Caco-2 (cell line): ENCODE results near the gene SERINC4. TPM values are rescaled to one million over a fixed set of nuclear protein-coding genes. Genes with fewer than 3 reads are reported as not detected.

Experiments
- BruUV-seq: library from RNA; stranded (reverse); fragments of 400-500 nt; replicated peaks from 2 replicates; lab custom pipeline; 2021; lab: Mats Ljungman, UMichigan
- CTCF ChIA-PET: fragments of 300-600 bp; sonication (Branson Sonifier 250); formaldehyde crosslinking; loops from one replicate; lab custom pipeline; 2022; ENCODE audit warnings: antibody characterized with exemption; lab: Charles Lee
- POLR2A ChIA-PET: fragments of 300-600 bp; sonication (Branson Sonifier 250); formaldehyde crosslinking; loops from one replicate; lab custom pipeline; 2022; ENCODE audit warnings: antibody characterized with exemption; lab: Charles Lee
- DNase-seq, 2 experiments: peaks; one replicate each; pipeline versions ENCODE4 v3.0.0 to v3.0.0-alpha.2; 2020 to 2022
- H3K27me3 ChIP-seq: replicated peaks from 2 replicates; pipeline ENCODE4 v1.6.0; 2011; ENCODE audit warnings: low read length; ENCODE audit not compliant: control insufficient read depth, insufficient read depth
- H3K36me3 ChIP-seq: 2 replicates; pipeline ENCODE4 v1.5.1; 2011; ENCODE audit warnings: low read length; ENCODE audit not compliant: control insufficient read depth, insufficient read depth
- H3K4me1 ChIP-seq: fragments of 250-450 bp; sonication (Bioruptor Pico); 2 replicates; pipeline ENCODE4 v1.5.1; 2020; ENCODE audit warnings: mild to moderate bottlenecking
- H3K4me3 ChIP-seq: 2 replicates; pipeline ENCODE4 v1.5.1; 2011; ENCODE audit warnings: low read depth, mild to moderate bottlenecking, control low read depth, low read length
- H3K9me3 ChIP-seq: fragments of 250-450 bp; sonication (Bioruptor Pico); 2 replicates; pipeline ENCODE4 v1.5.1; 2020; ENCODE audit warnings: mild to moderate bottlenecking, moderate library complexity
- H3K27ac Mint-ChIP-seq: one replicate; pipeline ENCODE4 v1.8.0; 2022; ENCODE audit warnings: mixed read lengths; ENCODE audit not compliant: unreplicated experiment
- H3K27me3 Mint-ChIP-seq: one replicate; pipeline ENCODE4 v1.8.0; 2022; ENCODE audit warnings: mixed read lengths; ENCODE audit not compliant: insufficient read depth, unreplicated experiment
- H3K36me3 Mint-ChIP-seq: one replicate; pipeline ENCODE4 v1.8.0; 2022; ENCODE audit warnings: mild to moderate bottlenecking, mixed read lengths; ENCODE audit not compliant: insufficient read depth, unreplicated experiment
- H3K4me1 Mint-ChIP-seq: one replicate; pipeline ENCODE4 v1.8.0; 2022; ENCODE audit warnings: low read depth, mixed read lengths; ENCODE audit not compliant: unreplicated experiment
- H3K4me3 Mint-ChIP-seq: one replicate; pipeline ENCODE4 v1.8.0; 2022; ENCODE audit warnings: mild to moderate bottlenecking, moderate library complexity, mixed read lengths; ENCODE audit not compliant: unreplicated experiment
- H3K9me3 Mint-ChIP-seq: one replicate; pipeline ENCODE4 v1.8.0; 2022; ENCODE audit warnings: mixed read lengths; ENCODE audit not compliant: unreplicated experiment
- intact Hi-C: fragments of 100-400 bp; cut with micrococcal nuclease; formaldehyde crosslinking; loops from one replicate; pipeline ENCODE4 v1.10.0; 2022; ENCODE audit not compliant: unreplicated experiment
- total RNA-seq: library from RNA; stranded (reverse); gene quantifications from 2 replicates; pipeline ENCODE4 v1.2.3, GENCODE V29; 2022
- TF ChIP-seq, protein P1 (sequence below), 2 experiments: fragments of 200-600 bp in 1 of 2; IDR thresholded peaks; 1 replicate in 1 of 2; 2 replicates in 1 of 2; pipeline versions ENCODE4 v1.5.1 to v1.8.0; 2011 to 2022; ENCODE audit warnings: antibody characterized with exemption in 1 of 2, control low read depth in 1 of 2, inconsistent platforms in 1 of 2, low read depth in 1 of 2, low read length in 1 of 2, mild to moderate bottlenecking in 1 of 2, moderate library complexity in 1 of 2; ENCODE audit not compliant: insufficient read depth in 1 of 2, severe bottlenecking in 1 of 2, unreplicated experiment in 1 of 2

Gene SERINC4
- total RNA-seq, 1 experiment from 2014 or later, result 0.23 TPM

DNA sequence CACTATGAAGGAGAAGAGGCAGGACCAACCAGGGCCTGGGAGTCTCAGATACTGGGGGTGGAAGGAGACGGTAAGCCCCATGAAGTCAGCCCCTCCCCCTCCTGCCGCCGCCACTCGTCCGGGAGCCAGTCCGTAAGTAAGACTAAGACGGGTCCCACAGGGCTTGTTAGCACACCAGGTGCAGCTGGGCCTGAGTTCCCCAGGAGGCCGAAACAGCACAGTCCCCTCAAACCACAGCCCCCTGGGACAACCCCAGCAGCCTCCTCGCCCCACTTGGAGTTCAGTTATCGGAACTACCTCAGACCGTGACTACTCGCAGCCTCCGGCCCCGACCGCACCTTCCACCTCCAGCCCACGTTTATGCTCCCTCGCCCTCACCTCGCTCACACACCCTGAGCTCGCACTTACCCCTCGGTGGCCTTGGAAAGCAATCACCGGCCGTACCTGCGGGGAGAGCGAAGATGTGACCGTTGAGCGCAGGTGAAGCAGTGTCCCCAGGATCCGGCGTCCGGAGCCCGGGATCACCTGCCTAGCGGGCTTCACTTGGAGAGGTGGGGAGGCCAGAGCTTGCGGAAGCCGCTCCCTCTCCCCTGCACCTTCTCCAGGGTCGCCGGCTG, 23.8 kb downstream of the SERINC4 start:
- BruUV-seq, result no TSS peak
- H3K27me3 Mint-ChIP-seq, result no peaks in the 10 kb centered on the region
- no peak for DNase-seq

DNA sequence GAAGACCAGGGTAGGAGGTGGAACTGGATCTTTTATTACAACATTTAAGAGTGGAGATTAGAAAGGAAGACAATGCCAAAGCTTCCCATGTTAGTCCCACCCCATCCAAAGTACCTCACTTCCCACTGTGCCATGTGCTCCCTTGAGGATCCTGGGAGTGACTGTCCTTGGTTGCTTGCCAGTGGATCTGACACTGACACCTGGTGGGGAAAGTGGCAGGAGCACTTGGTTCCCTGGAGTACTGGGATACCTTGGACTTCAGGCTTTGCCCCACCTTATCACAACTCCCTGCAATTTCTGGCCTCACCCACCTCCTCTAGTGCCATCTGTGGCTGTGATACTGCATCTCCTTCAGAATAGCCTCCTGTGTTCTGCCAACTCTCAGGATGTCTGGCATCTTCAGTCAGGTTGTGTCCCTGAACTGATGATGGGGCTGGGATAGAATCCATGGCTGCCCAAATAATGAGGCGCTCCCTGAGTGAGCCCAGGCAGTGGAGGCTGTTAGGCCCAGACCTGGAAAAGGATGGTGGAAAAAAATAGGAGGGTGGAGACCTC, 24.5 kb downstream of the SERINC4 start:
- no TSS peak for BruUV-seq
- TF ChIP-seq, protein P1, sequence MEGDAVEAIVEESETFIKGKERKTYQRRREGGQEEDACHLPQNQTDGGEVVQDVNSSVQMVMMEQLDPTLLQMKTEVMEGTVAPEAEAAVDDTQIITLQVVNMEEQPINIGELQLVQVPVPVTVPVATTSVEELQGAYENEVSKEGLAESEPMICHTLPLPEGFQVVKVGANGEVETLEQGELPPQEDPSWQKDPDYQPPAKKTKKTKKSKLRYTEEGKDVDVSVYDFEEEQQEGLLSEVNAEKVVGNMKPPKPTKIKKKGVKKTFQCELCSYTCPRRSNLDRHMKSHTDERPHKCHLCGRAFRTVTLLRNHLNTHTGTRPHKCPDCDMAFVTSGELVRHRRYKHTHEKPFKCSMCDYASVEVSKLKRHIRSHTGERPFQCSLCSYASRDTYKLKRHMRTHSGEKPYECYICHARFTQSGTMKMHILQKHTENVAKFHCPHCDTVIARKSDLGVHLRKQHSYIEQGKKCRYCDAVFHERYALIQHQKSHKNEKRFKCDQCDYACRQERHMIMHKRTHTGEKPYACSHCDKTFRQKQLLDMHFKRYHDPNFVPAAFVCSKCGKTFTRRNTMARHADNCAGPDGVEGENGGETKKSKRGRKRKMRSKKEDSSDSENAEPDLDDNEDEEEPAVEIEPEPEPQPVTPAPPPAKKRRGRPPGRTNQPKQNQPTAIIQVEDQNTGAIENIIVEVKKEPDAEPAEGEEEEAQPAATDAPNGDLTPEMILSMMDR (IDR thresholded peaks at IDR 0.05; ENCODE audit: insufficient read depth in 1 of 2, low read depth in 1 of 2, low read length in 1 of 2, severe bottlenecking in 1 of 2, unreplicated experiment in 1 of 2), result peak; percentile 54 to 56
- no peaks in the 10 kb centered on the region for H3K4me1 ChIP-seq
- peaks cover 1% of the 10 kb centered on the region; the same call in 1 of the 2 replicates for H3K36me3 ChIP-seq
- no peaks in the 10 kb centered on the region for H3K9me3 ChIP-seq
- H3K36me3 Mint-ChIP-seq, result peaks cover 41% of the 10 kb centered on the region
- no peaks in the 10 kb centered on the region for H3K9me3 Mint-ChIP-seq
- H3K4me3 ChIP-seq, result no peak overlapping the region
- intact Hi-C loops, result no loop called here
- H3K27me3 ChIP-seq, result no peaks in the 10 kb centered on the region
- DNase-seq, result peak; percentile 66 to 71
- no peak overlapping the region for H3K4me3 Mint-ChIP-seq
- no peaks in the 10 kb centered on the region for H3K4me1 Mint-ChIP-seq
- no peaks in the 10 kb centered on the region for H3K27me3 Mint-ChIP-seq
- ChIA-PET POLR2A (no interaction called here), CTCF (no interaction called here)
- no peak overlapping the region for H3K27ac Mint-ChIP-seq

More for the DNA sequence above, 23.8 kb downstream of the SERINC4 start:
- TF ChIP-seq, protein P1 (IDR thresholded peaks at IDR 0.05; ENCODE audit: insufficient read depth in 1 of 2, low read depth in 1 of 2, low read length in 1 of 2, severe bottlenecking in 1 of 2, unreplicated experiment in 1 of 2), result no peak
- ChIA-PET POLR2A (no interaction called here), CTCF (no interaction called here)
- Mint-ChIP-seq H3K27ac (no peak overlapping the region), H3K4me1 (no peaks in the 10 kb centered on the region), H3K36me3 (peaks cover 34% of the 10 kb centered on the region), H3K9me3 (no peaks in the 10 kb centered on the region), H3K4me3 (no peak overlapping the region)
- Histone ChIP-seq H3K4me3 (no peak overlapping the region), H3K27me3 (no peaks in the 10 kb centered on the region), H3K9me3 (no peaks in the 10 kb centered on the region), H3K36me3 (peaks cover 1% of the 10 kb centered on the region; the same call in 1 of the 2 replicates), H3K4me1 (no peaks in the 10 kb centered on the region)
- intact Hi-C loops, result no loop called here

DNA sequence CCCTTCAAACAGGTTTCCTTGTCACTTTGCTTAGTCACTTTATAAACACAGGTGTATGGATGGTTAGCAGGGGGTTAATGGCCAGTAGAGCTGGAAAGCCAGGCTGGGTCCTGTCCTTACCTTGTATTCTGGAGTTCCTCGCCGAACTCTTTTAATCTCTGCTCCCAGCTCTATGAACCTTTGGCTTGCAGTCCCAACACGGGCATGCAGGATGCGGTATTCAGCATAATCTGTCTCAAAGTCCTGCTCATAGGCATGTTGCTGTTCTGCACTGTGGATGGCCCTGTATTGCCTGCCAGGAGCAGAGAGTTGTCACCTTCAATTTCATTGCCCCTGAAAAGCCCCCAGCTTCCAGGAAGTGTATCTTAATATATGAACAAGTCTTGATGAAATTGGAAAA, 26.0 kb downstream of the SERINC4 start:
- intact Hi-C loops, result no loop called here
- DNase-seq, result no peak
- TF ChIP-seq, protein P1 (IDR thresholded peaks at IDR 0.05; ENCODE audit: insufficient read depth in 1 of 2, low read depth in 1 of 2, low read length in 1 of 2, severe bottlenecking in 1 of 2, unreplicated experiment in 1 of 2), result no peak
- BruUV-seq, result no TSS peak
- H3K36me3 Mint-ChIP-seq, result peaks cover 56% of the 10 kb centered on the region
- Histone ChIP-seq H3K9me3 (no peaks in the 10 kb centered on the region), H3K4me1 (no peaks in the 10 kb centered on the region), H3K36me3 (peaks cover 1% of the 10 kb centered on the region; the same call in 1 of the 2 replicates), H3K4me3 (no peak overlapping the region), H3K27me3 (no peaks in the 10 kb centered on the region)
- H3K4me3 Mint-ChIP-seq, result no peak overlapping the region
- no peaks in the 10 kb centered on the region for H3K4me1 Mint-ChIP-seq
- ChIA-PET CTCF (no interaction called here), POLR2A (no interaction called here)
- H3K9me3 Mint-ChIP-seq, result no peaks in the 10 kb centered on the region
- no peaks in the 10 kb centered on the region for H3K27me3 Mint-ChIP-seq
- H3K27ac Mint-ChIP-seq, result no peak overlapping the region
